Measurements from ENCODE around the gene CFAP61.
"Not testable (repeated sequence)": the region's sequence is repeated elsewhere in the genome, so short reads cannot be mapped to it uniquely, and the experiment has no call there.

Gene CFAP61

DNA sequence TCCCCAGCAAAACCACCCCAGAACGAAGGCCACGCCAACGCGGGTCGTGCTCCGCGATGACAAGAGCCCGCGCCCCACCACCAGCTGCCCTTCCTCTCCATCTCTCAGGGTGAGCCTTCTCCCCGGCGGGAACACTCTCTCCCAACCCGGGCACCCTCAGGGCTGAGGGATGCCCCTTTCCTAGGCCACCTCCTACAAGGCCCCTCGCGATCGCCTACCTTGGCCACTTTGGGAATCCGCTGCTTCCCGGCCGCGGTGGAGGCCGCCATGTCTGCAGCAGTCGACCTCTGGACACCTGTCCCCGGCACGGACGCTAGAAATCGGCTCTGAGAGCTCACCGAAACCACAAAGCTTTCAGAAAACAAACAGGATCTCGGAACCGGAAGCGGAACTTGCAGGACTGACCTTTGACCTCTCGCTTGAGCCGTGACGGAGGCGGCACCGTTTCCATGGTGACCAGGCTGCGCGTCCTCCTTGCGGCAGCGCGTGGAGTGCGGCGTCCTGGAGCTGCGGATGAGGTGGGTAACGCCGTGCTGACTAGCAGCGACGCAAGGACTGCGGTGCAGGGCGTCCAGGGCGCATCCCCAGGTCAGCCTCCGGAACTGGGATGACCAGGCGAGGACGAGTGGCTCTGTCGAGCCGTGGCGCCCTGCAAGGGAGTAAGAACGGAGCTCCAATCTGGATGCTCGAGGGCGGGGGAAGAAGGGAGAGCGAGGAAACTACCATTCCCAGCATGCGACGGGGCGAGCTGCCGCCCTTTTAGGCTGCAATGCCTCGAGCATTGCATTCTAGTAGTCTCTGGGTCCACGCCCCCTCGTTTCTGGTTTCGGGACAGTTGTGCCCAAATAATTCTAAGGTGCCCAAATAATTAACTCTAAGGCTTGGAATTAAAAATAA is at the start of gene CFAP61, which contains the start of gene CRNKL1:
TSS of gene CFAP61 (plus strand) at position 459 of the 897 bp plus-strand sequence. CDS start 4,122 bp downstream, outside the sequence.
TSS of gene CRNKL1 (minus strand) at position 393 of the 897 bp plus-strand sequence. CDS start at position 269, 124 bp downstream.
- peak; percentile 97 to 99 for DNase-seq

GRCh38 chr20:20003031-20003954 is 49.0 kb upstream of the CFAP61 start:
- no peak for DNase-seq

DNA sequence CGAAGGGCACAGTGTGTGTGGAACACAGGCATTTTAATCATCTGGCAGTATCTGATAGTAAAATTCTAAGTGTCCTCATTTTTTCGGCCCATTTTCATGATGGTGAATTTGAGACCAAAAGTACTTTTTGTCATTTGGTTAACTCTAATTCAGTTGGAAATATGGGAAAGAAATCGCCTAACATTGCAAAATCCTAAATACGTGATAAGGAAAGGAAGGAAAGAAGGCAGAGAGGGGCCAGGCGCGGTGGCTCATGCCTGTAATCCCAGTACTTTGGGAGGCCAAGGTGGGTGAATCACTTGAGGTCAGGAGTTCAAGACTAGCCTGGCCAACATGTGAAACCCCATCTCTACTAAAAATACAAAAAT is 48.4 kb upstream of the CFAP61 start:
- DNase-seq = not testable (repeated sequence)

DNA sequence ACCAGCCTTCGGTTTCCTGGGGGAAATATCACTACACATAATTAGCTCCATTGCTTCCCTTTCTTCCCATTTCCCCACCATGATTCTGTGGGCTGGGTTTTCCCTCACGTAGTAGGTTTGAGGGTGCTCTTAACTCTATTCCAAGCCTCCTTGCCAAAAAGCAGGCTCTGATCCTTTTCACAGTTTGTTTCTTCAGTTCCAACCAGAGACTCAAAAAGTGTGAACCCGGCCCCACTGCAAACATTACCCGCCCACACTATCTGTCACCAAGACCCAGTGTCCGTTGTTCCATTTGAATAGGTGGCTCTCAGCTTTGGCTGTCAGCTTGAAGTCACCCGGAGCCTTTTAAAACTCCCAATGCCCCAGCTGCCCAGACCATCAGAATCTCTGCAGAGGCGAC is 47.0 kb upstream of the CFAP61 start:
- DNase-seq = no peak

DNA sequence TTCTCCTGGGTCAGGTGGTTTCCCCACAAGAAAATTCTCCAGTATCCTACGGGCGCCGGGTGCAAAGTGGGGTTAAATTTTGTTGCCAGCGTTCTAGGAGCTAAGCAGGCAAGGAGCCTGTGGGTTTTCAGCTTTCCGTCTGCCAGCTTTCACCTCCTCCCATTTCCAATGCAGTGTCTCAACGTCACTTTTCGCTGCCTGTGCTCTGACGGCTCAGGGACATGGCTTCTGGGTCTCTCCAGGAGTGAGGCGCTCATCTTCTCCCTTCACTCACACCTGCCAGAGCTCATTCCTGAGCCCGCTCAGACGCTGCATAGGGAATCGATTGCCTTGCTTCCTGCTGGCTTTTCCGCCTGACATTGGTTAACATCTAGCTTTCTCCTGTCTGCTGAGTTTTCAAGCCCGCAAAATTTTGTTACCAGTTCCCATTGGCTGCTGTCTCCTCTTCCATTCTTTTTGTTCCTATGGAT is 42.5 kb upstream of the CFAP61 start:
- no peak for DNase-seq

GRCh38 chr20:20010639-20011500 is 41.5 kb upstream of the CFAP61 start:
- DNase-seq = no peak

- no peak for DNase-seq
Measured at GRCh38 chr20:20012541-20012940, 39.8 kb upstream of the CFAP61 start.

GRCh38 chr20:20014659-20015058 is 37.7 kb upstream of the CFAP61 start:
- DNase-seq = peak in 1 of 2 experiments; percentile 13

DNA sequence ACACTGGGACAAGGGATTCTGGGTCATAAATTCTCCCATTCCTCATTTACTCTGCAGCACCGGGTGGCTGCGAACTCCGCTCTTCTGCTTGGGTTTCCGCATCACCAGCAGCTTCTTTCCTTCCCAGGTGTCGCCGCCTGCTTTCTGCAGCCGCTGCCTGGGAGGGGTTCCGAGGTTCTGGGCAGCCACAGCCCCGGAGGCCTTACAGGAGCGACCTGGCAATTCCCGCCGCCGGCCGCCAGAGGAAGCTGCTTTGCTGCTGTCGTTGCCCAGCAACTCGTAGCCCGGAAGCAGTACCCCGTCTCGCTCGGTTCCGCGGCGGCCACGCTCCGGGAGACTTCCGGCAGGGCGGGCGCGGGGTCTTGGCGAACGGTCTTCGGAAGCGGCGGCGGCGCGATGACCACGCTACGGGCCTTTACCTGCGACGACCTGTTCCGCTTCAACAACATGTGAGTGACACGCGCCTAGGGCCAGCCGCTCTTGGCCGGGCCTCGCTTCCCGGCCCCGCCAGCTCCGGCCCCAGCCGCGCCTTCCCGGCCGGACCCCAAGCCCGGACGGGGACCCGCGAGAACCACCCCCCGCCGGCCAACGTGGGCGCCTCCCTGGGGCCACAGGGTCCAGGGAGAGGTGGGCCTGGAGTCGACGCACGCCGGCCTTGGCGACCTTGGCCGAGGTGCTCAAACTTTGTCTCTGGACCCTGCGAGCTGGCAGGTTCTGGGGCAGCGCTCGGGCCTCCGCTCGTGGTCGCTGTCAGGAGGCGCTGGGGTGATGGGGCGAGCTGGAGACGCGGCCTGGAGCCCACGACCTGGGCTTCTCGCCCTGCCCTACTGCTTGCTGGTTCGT is 35.1 kb upstream of the CFAP61 start, which contains the start of gene NAA20:
TSS of gene NAA20 (plus strand) at position 362 of the 843 bp plus-strand sequence. CDS start at position 397, 35 bp downstream.
- DNase-seq = peak; percentile 89 to 99

GRCh38 chr20:20017844-20018185 is 34.5 kb upstream of the CFAP61 start:
- DNase-seq = peak in 1 of 2 experiments; percentile 52

GRCh38 chr20:20018366-20018765 is 34.0 kb upstream of the CFAP61 start:
- no peak for DNase-seq

GRCh38 chr20:20019123-20019522 is 33.2 kb upstream of the CFAP61 start:
- no peak for DNase-seq

DNA sequence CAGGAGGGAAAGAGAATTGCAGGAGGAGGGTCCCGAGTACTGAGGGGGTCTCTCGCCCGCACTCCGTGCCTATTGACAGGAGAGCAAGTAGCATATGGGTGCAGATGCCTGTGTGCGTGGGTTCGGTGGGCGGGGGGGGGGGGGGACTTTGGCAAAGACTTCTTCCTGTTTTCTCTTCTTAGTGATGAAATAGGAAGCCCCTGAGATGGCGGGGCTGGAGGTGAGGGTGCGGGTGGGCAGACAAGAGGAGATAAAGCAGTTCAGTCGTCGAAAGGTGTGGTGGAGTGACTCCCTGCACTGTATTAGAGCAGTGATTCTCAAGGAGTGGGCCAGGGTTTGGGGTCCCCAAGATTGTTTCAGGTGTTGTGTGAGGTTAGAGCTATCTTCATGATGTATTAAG is 31.4 kb upstream of the CFAP61 start:
- DNase-seq = no peak

GRCh38 chr20:20021835-20022234 is 30.5 kb upstream of the CFAP61 start:
- no peak for DNase-seq

- no peak for DNase-seq
Measured at GRCh38 chr20:20022498-20022897, 29.8 kb upstream of the CFAP61 start.

DNA sequence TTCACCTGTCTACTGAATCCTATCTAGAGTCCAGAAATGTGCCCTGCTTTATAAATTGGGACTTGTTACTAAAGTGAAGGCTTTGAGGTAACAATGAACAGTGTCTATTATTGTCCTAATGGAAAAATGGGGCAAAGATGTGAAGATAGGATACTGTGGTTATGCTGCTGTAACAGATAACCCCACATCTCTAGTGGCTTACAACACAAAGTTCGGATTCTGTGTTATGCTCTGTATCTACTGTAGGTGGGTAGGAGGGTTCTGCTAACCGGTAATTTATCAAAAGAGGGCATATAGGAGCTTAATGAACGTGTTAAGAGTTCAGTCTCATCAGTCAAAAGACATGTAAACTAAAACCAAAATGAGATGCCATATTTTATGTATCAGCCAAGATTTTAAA is 28.9 kb upstream of the CFAP61 start:
- no peak for DNase-seq

- no peak for DNase-seq
Measured at GRCh38 chr20:20024942-20025341, 27.4 kb upstream of the CFAP61 start.

- DNase-seq = no peak
Measured at GRCh38 chr20:20027284-20027683, 25.0 kb upstream of the CFAP61 start.

DNA sequence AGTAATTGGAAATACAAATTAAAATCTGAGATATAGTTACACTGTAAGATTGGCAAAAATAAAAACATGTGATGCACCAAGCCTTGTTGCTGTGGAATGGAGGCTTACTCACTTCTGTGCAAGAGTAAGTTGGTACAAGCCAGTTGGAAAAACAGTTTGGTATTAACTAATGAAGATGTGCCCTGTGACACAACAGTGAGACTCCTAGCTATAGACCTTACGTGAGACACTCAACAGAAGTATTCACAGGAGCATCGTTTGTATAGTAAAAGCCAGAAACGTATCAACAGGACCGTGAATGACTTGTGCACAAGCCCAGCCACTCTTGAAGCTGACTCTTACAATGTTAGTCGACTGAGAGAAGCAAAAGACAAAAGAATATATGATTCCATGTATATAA is 20.5 kb upstream of the CFAP61 start:
- DNase-seq = no peak

GRCh38 chr20:20034486-20034885 is 17.8 kb upstream of the CFAP61 start:
- no peak for DNase-seq

GRCh38 chr20:20036756-20037155 is 15.6 kb upstream of the CFAP61 start:
- DNase-seq = no peak
